NCI-H2029 (cell line): Measurements from ENCODE around the gene RRAS.

Experiments
- DNase-seq: peaks from one replicate; lab custom pipeline; 2025; lab: John Stamatoyannopoulos, UW

RRAS gene

DNA sequence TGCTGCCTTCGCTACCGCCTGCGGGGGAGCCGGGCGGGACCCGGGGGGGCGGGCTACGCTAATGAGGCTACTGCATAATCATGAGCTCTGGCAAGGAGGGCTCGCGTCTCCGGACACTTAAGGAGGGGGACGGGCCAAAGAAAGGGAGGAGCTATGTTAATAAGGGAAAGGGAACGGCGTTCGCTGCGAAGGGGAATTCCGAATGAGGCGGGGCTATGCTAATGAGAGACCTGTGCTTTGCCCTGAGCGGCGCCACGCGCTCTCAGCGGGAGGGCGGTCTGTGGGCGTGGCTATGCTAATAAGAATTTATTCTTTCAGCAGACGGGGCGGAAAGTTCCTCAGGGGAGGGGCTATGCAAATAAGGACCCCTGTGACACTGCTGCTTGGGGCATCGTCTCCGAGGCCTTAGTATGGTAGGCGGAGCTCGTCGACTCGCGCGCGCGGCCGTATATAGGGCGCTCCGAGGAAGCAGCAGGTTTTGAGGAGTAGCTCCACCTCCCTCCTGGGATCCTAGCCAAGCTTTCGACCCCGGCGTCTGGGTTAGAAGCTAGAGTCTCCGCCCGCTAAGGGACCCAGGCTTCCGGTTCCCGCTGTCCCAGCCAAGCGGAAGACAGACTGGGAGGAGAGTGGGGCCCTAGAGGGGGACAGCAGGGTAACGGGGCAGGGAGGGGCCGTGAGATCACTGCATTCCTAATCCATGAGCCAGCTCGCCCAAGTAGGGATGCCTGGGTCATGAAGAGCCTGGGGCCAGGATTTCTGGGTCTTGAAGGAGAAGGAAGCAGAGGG, at the start of gene RRAS:
RRAS (minus strand) TSS at position 31 of the 786 bp plus-strand sequence. CDS start 45 bp downstream, outside the sequence.
- DNase-seq, result peak; percentile 100

DNA sequence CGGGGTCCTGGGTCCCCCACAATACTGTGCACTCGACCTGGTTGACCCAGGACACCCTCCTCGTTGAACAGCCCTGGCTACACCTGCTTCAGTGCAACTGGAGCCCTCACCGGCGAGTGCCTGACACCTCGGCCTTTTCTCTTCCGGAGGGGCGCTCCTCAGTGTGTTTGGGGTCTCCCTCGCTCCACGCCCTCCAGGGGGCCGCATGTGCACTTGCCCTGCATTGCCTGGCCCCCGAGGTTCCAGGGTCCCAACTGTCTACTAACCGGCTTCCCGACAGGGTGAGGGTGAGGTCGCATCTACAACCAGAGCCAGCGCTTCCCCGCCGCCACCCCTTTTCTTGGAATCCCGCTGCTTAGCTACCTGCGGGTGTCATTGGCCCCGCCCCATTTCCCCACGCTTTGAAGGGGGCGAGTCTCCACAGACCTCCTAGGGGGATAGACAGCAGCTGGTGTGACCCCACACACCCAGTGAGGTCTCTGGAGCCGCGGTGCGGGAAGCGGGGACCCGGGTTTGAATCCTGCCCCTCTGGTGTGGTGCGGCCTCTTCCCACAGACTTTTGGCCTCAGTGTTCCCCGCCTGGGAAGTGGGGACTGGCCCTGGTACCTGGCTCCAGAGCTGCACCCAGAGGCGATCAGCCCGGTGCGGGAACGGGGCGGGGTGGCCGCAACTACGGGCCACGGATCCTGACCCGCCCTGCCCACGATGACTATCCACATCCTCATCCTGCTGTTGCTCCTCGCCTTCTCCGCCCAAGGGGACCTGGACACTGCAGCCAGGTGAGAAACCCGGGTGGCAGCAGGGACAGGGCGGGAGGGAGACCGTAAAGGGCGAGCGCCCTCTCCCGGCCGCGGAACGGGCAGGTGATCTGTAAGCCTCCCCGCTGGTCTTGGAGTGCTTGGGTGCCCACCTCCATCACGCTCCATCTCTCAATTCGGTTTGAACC, 49.5 kb upstream of the RRAS start, which contains the start of gene ADM5:
ADM5 (plus strand) TSS at position 462 of the 946 bp plus-strand sequence; CDS start at position 706, 244 bp downstream.
- peak; percentile 53 for DNase-seq

DNA sequence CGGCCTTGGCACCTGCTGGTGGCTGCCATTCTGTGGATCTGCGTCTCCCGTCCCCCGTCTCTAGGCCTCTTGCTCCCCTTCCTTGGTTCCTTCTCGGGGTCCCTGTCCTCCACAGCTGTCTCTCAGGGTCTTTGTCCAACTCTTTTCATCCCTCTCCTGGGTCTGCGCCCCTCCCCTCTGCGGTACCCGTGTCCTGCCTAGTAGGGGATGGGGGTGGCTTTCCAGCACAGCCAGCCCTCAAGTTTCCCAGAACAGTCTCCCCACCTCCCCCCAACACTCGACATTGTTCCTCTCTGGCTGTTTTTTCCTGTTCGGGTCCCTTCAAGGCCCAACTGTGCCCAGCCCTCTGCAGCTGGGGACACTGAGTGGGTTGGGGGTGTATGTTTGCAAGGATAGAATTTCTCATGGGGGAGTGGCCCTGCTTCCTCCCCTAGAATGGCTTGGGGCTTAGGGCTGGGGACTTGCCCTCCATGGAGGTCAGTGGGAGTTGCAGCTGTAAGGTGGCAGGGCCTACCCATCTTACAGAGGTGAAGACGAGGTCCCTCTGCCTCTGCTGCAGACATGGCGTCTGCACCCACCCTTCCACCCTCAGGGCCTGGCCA, 48.7 kb upstream of the RRAS start:
- DNase-seq, result no peak

DNA sequence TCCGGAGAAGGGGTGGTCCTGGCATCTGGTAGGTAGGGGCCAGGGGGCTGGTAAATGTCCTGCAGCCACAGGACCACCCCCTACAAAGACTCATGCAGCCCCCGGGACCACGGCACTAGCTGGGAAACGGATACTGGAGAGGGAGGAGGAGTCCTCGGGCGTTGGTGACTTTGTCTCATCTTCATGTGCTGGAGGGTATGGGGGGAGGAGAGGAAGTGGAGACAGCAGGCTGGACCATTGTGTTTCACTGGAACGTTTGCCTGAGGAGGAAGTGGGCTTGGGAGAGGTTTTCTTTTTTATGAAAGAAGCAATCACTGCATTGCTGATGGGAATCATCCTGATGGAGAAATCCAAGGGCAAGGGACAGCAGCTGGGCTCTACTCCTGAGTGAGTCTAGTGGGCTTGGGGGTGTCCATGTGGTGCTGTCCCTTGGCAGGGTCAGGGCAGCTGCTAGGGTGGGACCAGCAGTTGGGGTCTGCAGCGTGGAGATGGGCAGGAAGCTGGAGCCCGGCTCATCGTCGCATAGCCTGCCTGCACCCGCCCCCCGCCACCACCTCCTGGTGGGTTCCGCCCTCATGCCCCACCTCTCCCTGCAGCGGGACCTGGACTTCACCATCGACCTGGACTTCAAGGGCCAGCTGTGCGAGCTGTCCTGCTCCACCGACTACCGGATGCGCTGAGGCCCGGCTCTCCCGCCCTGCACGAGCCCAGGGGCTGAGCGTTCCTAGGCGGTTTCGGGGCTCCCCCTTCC, 47.8 kb upstream of the RRAS start:
- DNase-seq, result no peak

DNA sequence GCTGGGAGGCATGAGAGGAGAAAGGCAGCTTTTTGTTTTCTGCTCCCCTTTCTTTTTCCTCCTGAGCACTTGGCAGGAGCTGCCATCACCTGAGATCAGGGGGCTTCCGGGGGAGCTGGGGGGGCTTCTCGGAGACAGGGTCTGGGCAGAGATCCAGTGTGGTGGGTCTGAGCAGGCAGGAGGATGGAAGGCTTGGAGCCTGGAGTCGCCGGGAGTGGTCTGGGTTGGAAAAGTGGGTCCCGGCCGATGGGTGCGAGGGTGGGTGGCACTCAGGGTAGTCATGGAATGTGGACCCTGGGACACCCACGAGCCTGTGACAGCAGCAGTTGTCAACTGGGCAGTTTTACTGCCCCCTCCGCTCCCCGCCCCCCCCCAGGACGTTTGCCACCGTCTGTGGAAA, 47.2 kb upstream of the RRAS start:
- DNase-seq, result no peak

DNA sequence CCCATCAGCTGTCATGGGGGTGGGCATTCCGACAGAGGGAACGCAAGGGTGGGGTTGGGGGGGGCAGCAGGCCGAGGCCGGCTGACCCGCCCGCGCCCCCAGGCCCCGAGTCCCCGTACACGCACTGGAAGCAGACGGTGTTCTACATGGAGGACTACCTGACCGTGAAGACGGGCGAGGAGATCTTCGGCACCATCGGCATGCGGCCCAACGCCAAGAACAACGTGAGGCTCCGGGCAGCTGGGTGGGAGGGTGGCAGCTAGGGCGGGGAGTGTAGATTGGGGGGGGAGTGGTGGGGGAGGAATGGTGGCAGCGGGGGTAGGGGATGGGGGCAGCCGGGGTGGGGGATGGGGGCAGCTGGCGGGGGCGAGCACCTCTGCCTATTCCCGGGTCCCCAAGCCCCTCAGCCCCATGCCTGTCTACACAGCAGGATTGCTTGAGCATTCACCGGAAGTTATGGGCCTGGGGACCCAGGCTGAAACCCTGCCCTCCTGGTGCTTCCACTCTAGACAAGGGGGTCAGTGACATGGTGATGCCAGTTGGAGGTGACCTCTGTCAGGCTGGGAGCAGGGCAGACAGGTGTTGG, 46.7 kb upstream of the RRAS start:
- DNase-seq, result no peak

DNA sequence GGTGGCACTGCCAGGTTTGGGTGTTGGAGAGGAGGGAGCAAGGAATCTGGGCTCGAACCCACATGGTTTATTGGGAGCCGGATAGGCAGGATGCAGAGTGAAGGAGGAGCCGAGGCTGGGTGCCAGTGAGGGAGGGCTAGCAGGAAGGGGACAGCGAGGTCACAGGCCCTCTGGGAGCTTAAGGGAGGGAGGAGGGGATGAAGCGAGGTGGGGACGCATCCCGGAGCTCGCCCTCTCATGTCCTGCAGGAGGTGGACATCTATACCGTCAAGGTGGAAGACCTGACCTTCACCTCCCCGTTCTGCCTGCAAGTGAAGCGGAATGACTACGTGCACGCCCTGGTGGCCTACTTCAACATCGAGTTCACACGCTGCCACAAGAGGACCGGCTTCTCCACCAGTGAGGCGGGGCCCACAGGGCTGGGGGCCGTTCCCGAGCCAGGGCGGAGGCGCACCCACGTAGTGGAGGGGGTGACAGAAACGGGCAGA, 45.9 kb upstream of the RRAS start:
- DNase-seq, result no peak

DNA sequence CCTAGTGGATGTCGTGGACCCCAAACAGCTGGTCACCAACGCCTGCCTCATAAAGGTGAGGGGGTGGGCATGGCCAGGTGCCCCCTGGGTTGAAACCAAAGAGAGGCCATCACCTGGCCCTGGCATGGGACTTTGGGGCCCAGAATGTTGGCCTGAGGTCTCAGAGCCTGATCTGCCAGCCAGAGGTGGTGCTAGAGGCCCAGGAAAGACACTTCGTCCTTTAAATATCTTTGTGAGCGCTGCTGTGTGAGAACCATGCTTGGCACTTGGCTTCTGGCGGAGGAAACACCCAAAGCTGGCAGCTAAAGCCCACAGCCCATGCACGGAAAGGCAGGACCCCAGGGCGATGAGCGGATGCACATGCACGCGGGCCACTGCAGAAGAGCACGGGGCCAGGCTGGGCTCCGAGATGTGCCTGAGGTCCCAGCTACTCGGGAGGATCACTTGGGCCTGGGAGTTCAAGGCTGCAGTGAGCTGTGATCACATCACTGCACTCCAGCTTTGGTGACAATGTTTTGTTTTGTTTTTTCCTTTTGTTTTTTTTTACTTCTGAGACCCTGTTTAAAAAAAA, 45.1 kb upstream of the RRAS start:
- no peak for DNase-seq

DNA sequence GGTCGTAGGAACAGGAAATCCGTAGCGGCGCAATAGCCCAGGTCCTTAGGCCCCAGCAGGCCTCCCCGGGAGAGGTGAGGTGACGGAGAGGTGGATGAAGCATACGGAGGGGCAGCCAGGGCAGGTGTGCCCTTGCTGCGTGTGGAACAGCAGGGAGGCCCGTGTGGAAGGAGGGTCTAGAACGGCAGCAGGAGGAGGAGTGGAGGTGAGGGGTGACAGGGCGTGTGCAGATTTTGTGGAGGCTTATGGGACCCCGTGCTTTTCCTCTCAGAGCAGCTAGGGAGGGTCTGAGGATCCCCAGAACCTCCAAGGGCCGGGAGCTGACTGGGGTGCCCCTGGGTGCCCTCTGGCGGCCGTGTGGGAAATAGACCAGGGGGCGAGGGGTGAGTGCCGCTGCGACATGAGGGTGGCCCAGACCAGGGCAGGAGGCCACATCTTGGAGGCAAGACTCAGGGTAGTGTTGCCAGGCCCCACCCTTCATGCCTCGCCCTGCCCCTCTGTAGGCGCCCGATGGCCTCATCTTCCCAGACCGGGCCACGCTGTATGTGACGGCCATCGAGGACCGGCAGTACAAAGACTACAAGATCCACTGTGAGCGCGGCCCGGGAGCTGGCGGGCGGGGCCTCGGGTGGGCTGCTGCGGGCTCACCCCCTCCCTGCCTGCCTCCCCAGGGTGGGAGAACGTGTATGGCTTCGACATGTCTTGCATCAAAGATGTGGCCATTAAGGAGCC, 44.5 kb upstream of the RRAS start:
- no peak for DNase-seq

DNA sequence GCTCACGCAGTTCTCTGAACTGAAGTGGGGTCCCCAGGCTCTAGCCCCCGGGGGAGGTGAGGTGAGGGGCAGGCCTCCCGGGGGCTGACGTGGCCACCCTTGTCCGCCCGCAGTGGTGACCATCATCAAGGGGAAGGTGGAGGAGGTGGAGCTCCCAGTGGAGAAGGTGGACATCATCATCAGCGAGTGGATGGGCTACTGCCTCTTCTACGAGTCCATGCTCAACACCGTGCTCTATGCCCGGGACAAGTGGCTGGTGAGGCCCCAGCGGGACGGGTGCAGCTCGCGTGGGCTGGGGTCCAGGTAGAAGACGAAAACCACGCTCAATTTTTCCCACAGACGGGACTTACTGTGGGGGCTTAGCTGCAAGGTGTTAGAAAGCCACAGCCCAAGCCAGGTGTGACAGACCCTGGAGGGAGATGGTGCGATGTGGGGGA, 43.9 kb upstream of the RRAS start:
- DNase-seq, result no peak

DNA sequence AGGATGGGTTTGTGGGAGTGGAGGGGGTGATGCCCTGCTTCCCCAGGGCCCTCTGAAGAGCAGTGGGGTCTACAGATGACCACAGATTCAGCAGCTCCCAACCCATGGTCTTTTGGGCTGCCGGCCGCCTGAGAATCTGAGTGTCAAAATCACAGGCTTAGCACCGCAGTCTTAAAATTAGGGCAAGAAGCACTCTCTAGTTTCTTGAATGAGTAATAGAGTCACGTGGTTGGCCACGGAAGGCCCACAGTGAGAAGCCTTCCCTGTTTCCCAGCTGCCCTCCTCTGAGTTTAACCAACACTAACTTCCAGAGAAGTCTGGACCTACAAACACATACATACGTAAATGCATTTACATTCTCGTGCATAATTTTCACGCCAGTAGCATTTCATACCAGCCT, 42.3 kb upstream of the RRAS start:
- no peak for DNase-seq

DNA sequence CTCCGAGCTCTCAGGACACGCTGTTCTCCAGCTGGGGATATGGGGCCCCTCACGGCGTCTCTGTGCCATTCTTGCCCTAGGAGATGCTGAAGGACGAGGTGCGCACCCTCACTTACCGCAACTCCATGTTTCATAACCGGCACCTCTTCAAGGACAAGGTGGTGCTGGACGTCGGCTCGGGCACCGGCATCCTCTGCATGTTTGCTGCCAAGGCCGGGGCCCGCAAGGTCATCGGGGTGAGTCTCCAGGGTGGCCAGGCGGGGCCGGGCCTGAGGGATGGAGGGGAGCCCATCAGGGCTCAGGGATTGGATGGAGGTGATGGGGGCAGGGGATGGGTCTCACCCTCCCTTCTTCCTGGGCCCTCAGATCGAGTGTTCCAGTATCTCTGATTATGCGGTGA, 41.9 kb upstream of the RRAS start:
- no peak for DNase-seq

DNA sequence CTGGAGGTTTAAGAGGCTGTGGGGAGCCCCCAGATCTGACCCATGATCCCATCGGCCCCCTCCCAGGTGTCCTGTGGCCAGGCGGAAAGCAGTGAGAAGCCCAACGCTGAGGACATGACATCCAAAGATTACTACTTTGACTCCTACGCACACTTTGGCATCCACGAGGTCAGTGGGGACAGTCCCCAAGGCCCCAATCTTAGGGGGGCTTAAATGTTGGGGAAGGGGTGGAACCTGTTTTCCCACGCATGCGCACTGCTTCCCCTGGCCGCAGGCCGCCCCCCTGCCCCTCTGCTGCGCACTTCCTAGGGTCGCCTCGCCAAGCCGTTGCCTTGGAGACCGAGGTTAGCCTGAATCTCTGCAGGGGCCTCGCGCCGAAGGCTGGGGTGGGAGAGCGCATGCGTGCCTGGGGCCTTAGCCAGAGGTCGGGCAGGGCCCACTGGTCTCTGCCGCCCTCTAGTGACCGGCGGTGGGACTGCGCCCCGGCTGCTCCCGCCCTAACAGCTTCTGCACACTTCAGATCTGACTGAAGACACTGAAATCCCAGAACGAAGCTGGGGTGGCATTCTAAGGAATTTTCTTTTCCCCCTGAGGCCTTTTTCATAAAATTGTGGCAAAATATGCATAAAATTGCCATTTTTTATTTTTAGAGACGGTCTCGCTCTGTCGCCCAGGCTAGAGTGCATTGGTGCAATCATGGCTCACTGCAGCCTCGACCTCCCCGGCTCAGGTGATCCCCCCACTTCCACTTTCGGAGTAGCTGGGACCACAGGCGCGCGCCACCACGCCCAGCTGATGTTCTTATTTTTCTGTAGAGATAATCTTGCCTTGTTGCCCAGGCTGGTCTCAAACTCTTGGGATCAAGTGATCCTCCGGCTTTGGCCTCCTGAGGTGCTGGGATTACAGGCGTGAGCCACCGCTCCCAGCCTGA, 40.7 kb upstream of the RRAS start:
- DNase-seq, result peak; percentile 65

DNA sequence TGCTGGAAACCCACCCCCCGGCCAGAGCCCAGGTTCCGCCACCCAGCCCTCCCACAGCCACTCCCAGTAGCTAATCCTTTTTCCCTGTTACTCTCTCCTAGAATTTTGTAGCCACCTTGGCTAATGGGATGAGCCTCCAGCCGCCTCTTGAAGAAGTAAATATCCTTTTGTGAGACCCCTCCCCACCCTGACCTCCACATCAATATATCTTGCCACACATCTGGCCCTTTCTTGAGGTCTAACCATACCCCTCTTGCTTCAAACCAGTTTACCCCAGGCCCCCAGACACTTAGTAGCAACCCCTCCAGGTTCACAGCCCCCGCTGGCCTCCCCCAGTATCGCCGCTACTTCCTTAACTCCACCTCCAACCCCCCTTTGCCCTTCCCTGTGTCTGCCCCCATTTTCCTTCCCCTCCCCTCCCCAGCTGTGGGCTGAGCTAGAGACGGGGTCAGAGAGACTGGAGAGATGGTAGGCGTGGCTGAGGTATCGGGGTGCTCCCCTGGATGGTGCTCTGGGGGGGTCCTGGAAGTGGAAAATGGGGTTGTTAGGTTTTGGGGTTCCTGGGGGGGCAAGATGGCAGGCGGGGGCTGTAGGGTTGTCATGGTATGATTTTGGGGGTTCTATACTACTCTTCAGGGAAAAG, 39.9 kb upstream of the RRAS start:
- DNase-seq, result no peak

DNA sequence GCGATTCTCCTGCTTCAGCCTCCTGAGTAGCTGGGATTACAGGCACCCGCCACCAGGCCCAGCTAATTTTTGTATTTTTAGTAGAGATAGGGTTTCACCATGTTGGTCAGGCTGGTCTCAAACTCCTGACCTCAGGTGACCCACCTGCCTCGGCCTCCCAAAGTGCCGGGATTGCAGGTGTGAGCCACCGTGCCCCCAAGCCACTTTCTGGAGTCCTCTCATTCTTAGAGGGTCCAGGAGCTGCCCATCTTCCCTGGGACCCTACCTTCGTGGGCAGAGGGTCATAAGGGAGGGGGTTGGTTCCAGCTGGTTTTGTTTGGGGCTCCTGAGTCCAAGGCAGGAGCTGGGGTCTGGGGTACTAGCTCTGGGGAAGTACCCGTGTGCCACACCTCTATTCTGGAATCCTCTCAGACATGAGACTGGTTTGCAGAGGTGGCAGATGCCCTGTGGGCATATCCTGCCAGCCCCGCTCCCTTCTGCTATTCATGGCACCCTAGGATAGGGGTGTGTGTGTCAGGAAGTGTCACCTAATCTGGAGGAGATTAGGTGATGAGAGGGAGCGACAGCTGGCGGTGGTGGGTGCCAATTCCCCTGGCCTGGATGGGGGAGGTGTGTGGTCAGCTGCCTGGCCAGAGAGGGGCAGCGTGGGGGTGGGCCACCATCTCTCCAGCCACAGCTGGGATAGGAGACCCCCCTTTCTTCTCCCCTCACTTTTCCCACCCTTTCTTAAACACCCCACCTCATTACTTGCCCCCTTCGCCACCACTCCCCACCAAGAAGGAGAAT, 39.2 kb upstream of the RRAS start:
- peak; percentile 12 for DNase-seq

DNA sequence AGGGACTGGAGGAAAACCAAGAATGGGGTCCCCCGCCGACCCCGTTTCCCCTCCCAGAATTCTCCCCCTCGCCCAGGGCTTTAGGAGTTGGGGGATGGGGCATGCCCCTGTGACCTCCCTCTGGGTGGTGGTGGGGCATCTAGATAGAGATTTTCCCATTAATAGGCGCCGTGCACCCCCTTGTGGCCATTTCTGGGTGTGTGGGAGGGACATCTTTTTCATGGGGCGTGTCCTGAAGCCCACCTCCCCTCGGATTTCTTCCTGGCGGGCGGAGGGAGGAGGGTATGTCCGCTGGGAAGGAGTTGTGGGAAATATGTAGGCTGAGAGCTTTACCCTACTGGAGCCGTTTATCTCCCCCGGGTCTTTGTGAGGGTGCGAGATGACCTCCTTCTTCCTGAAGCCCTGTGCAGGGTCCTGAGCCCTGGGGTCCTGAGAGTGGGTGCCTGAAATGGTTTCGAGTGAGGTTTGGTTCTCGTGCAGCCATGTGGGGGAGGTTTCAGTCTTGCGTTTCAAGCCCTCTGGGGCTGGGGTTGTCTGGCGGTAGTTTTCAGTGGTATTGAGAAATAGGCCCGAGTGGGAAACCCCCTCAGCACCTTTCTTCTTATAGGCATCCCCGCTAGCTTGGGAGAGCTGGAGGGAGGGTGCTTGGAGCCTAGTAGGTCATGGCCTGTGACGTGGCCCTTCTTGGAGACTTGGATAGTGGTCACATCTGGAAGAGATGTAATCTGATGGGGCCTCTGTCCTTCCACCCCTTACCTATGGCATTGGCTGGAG, 38.1 kb upstream of the RRAS start:
- peak; percentile 56 for DNase-seq
